Parathyroid adenoma (tissue), 2 donors: Measurements from ENCODE around the gene SPATS2.

Source experiments
- H2AFZ ChIP-seq: fragments of 300-600 bp; sonication (generic); one replicate; pipeline ENCODE4 v1.7.0; 2017; ENCODE audit warnings: antibody characterized with exemption, mild to moderate bottlenecking
- H3K27ac ChIP-seq: fragments of 300-600 bp; sonication (generic); one replicate; pipeline ENCODE4 v1.7.0; 2017
- H3K27me3 ChIP-seq: fragments of 300-600 bp; sonication (generic); one replicate; pipeline ENCODE4 v1.7.0; 2017; ENCODE audit warnings: low read length; ENCODE audit not compliant: control insufficient read depth, insufficient read depth
- H3K36me3 ChIP-seq: fragments of 300-600 bp; sonication (generic); one replicate; pipeline ENCODE4 v1.7.0; 2017; ENCODE audit warnings: low read length; ENCODE audit not compliant: control insufficient read depth, insufficient read depth
- H3K4me1 ChIP-seq: fragments of 300-600 bp; sonication (generic); one replicate; pipeline ENCODE4 v1.7.0; 2017; ENCODE audit warnings: control low read depth
- H3K4me2 ChIP-seq: fragments of 300-600 bp; sonication (generic); one replicate; pipeline ENCODE4 v1.7.0; 2017; ENCODE audit warnings: low read length
- H3K4me3 ChIP-seq: fragments of 300-600 bp; sonication (generic); one replicate; pipeline ENCODE4 v1.7.0; 2017; ENCODE audit warnings: low read depth, low read length
- H3K79me2 ChIP-seq: fragments of 300-600 bp; sonication (generic); one replicate; pipeline ENCODE4 v1.7.0; 2017; ENCODE audit warnings: control low read depth
- H3K9ac ChIP-seq: fragments of 300-600 bp; sonication (generic); one replicate; pipeline ENCODE4 v1.7.0; 2017; ENCODE audit warnings: mild to moderate bottlenecking
- H3K9me3 ChIP-seq: fragments of 300-600 bp; sonication (generic); one replicate; pipeline ENCODE4 v1.7.0; 2017; ENCODE audit warnings: low read length; ENCODE audit not compliant: control insufficient read depth
- TF ChIP-seq, protein P1 (sequence below): fragments of 300-600 bp; sonication (generic); IDR thresholded peaks from one replicate; pipeline ENCODE4 v1.7.0; 2017; ENCODE audit warnings: antibody characterized with exemption, mild to moderate bottlenecking
- donor health status: primary hyperparathyroidism.

The SPATS2 gene

DNA sequence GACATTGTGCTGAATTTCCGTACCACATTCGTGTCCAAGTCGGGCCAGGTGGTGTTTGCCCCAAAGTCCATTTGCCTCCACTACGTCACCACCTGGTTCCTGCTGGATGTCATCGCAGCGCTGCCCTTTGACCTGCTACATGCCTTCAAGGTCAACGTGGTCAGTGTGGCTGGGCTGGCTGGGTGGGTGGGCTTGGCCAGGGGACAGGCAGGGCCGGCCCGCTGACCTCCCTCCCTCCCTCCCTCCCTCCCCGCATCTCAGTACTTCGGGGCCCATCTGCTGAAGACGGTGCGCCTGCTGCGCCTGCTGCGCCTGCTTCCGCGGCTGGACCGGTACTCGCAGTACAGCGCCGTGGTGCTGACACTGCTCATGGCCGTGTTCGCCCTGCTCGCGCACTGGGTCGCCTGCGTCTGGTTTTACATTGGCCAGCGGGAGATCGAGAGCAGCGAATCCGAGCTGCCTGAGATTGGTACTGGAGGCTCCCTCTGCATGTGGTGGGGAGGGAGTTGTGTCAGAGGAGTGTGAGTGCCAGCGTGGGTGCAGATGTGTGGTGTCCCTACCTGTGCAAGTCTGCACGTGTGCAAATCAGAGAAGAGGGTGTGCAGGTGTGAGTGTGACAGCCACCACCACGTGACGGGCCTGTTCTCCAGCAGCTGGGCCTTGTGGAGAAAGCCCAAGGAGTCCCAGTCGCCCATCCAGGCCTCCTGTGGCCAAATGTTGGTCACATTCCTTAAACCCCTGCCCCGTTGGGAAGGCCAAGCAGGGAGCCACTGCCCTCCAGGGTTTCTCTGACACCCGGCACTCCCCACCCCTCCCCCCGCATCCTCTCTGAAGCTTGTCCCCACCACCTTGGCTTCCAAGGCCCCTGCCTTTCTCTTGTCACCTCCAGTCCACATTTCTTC lies 176.9 kb downstream of the SPATS2 start:
- no peak overlapping the region for H3K4me2 ChIP-seq
- peaks cover 10% of the 10 kb centered on the region for H3K4me1 ChIP-seq
- H3K27ac ChIP-seq, result no peak overlapping the region
- H3K79me2 ChIP-seq, result no peaks in the 10 kb centered on the region
- no peak overlapping the region for H3K4me3 ChIP-seq
- TF ChIP-seq, protein P1, sequence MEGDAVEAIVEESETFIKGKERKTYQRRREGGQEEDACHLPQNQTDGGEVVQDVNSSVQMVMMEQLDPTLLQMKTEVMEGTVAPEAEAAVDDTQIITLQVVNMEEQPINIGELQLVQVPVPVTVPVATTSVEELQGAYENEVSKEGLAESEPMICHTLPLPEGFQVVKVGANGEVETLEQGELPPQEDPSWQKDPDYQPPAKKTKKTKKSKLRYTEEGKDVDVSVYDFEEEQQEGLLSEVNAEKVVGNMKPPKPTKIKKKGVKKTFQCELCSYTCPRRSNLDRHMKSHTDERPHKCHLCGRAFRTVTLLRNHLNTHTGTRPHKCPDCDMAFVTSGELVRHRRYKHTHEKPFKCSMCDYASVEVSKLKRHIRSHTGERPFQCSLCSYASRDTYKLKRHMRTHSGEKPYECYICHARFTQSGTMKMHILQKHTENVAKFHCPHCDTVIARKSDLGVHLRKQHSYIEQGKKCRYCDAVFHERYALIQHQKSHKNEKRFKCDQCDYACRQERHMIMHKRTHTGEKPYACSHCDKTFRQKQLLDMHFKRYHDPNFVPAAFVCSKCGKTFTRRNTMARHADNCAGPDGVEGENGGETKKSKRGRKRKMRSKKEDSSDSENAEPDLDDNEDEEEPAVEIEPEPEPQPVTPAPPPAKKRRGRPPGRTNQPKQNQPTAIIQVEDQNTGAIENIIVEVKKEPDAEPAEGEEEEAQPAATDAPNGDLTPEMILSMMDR, result no peak
- no peaks in the 10 kb centered on the region for H3K36me3 ChIP-seq
- no peak overlapping the region for H3K9ac ChIP-seq
- H3K27me3 ChIP-seq, result no peaks in the 10 kb centered on the region
- no peak overlapping the region for H2AFZ ChIP-seq
- H3K9me3 ChIP-seq, result no peaks in the 10 kb centered on the region

DNA sequence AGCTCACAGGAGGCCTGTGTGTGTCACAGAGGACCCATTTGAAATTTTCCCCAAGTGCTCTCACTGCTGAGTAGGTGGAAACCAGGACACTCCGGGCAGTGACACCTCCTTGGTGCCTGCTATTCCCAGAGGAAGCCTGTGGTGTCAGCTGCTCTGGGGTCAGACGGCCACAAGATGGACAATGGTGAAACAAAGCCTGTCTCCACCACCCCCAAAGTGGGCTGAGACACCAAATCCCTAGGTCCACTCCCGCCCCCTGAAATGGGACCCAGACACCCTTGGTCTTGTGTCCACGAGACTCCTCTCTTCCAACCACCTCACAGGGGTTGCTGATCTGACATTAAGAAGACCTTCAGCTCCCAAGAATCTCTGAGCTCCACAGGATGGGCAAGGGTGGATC lies 178.6 kb downstream of the SPATS2 start:
- no peaks in the 10 kb centered on the region for H3K36me3 ChIP-seq
- TF ChIP-seq, protein P1, result no peak
- no peak overlapping the region for H3K9ac ChIP-seq
- H3K4me3 ChIP-seq, result no peak overlapping the region
- no peak overlapping the region for H2AFZ ChIP-seq
- H3K27me3 ChIP-seq, result no peaks in the 10 kb centered on the region
- H3K4me1 ChIP-seq, result peaks cover 8% of the 10 kb centered on the region
- no peaks in the 10 kb centered on the region for H3K9me3 ChIP-seq
- no peak overlapping the region for H3K27ac ChIP-seq
- no peak overlapping the region for H3K4me2 ChIP-seq
- H3K79me2 ChIP-seq, result no peaks in the 10 kb centered on the region

DNA sequence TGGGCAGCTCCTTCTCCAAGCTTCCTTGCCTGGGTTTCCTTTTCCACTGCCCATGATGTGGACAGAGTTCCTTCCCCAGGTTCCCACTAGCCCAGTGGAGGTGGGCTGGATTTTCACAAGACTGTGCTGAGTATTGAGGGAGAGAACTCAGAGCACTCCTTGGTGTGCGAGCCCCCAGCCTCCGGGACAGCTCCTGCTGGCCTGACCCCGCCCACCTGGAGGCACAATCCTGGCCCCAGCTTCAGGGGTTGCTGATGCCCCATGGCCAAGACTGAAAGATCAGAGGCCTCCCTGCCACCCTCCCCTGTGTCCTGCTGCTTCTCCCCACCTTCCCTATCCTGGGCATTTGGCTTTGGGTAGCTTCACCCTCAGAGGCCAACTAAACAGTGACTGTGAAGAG lies 179.2 kb downstream of the SPATS2 start:
- no peaks in the 10 kb centered on the region for H3K9me3 ChIP-seq
- H3K27me3 ChIP-seq, result no peaks in the 10 kb centered on the region
- no peak overlapping the region for H3K9ac ChIP-seq
- TF ChIP-seq, protein P1, result no peak
- no peak overlapping the region for H3K4me2 ChIP-seq
- no peak overlapping the region for H2AFZ ChIP-seq
- no peaks in the 10 kb centered on the region for H3K79me2 ChIP-seq
- H3K36me3 ChIP-seq, result no peaks in the 10 kb centered on the region
- H3K4me3 ChIP-seq, result no peak overlapping the region
- no peak overlapping the region for H3K27ac ChIP-seq
- peaks cover 8% of the 10 kb centered on the region for H3K4me1 ChIP-seq

DNA sequence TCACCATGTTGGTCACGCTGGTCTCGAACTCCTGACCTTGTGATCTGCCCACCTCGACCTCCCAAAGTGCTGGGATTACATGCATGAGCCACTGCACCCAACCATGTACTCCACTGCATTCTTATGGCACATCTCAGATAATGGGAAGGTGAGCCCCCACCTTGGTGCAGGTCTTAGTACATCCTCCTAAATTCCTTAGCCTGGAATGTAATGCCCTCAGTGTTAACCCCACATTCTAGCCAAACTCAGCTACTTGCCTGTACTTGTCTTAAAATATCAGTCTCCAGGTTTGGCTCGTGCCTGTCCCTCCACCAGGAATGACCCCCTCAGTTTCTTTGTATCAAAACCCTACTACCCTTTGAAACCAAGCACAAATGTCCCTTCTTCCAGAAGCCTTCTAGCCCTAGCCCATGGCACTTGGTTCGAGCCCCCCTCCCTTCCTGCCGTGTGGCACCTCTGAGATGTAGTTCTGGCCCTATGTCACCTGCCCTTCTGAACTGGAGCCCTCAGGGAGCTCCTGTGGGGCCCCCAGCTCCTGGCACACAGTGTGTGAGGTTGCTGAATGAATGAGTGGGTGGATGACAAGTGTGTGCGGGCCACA lies 179.9 kb downstream of the SPATS2 start:
- TF ChIP-seq, protein P1, result no peak
- no peaks in the 10 kb centered on the region for H3K36me3 ChIP-seq
- H3K4me2 ChIP-seq, result no peak overlapping the region
- H3K4me3 ChIP-seq, result no peak overlapping the region
- peaks cover 8% of the 10 kb centered on the region for H3K4me1 ChIP-seq
- H3K79me2 ChIP-seq, result no peaks in the 10 kb centered on the region
- no peak overlapping the region for H3K9ac ChIP-seq
- H3K27ac ChIP-seq, result no peak overlapping the region
- no peaks in the 10 kb centered on the region for H3K9me3 ChIP-seq
- no peak overlapping the region for H2AFZ ChIP-seq
- H3K27me3 ChIP-seq, result no peaks in the 10 kb centered on the region
